Measurements from ENCODE around the gene ZBTB1.
A peak's percentile ranks its signal among the peaks of the same experiment; 100 is the strongest.
"Not testable (repeated sequence)": the region's sequence is repeated elsewhere in the genome, so short reads cannot be mapped to it uniquely, and the experiment has no call there.

The ZBTB1 gene

GRCh38 chr14:64501411-64502171, 3.0 kb upstream of the ZBTB1 start:
- FAIRE-seq, result no peak

GRCh38 chr14:64502456-64502855, 2.1 kb upstream of the ZBTB1 start:
- FAIRE-seq, result no peak

- FAIRE-seq, result no peak
Measured at GRCh38 chr14:64502887-64503433, 1.6 kb upstream of the ZBTB1 start.

- no peak for FAIRE-seq
Measured at GRCh38 chr14:64503434-64504309, 898 bp upstream of the ZBTB1 start, which contains the start of gene ZBTB25. ZBTB25 (minus strand) TSS chr14:64503838; CDS start chr14:64490533, 13,305 bp downstream.

GRCh38 chr14:64504897-64505794, 576 bp downstream of the ZBTB1 start:
- no peak for FAIRE-seq

GRCh38 chr14:64506721-64507120, 2.2 kb downstream of the ZBTB1 start:
- FAIRE-seq, result no peak

GRCh38 chr14:64507376-64508156, 3.0 kb downstream of the ZBTB1 start:
- FAIRE-seq, result no peak

- FAIRE-seq, result no peak
Measured at GRCh38 chr14:64508215-64508776, 3.7 kb downstream of the ZBTB1 start.

GRCh38 chr14:64509036-64509435, 4.5 kb downstream of the ZBTB1 start:
- FAIRE-seq, result no peak

- FAIRE-seq, result no peak
Measured at GRCh38 chr14:64510825-64511671, 6.5 kb downstream of the ZBTB1 start.

GRCh38 chr14:64513271-64513670, 8.7 kb downstream of the ZBTB1 start:
- FAIRE-seq, result no peak

GRCh38 chr14:64515053-64515452, 10.5 kb downstream of the ZBTB1 start:
- FAIRE-seq, result peak; percentile 66

GRCh38 chr14:64516969-64517368, 12.4 kb downstream of the ZBTB1 start:
- FAIRE-seq, result no peak

GRCh38 chr14:64517667-64518066, 13.1 kb downstream of the ZBTB1 start:
- not testable (repeated sequence) for FAIRE-seq

GRCh38 chr14:64518229-64518628, 13.7 kb downstream of the ZBTB1 start:
- FAIRE-seq, result no peak

- FAIRE-seq, result peak; percentile 29
Measured at GRCh38 chr14:64520699-64521098, 16.1 kb downstream of the ZBTB1 start.

- FAIRE-seq, result no peak
Measured at GRCh38 chr14:64522591-64523355, 18.2 kb downstream of the ZBTB1 start.

GRCh38 chr14:64525354-64525753, 20.8 kb downstream of the ZBTB1 start:
- FAIRE-seq, result no peak

- FAIRE-seq, result no peak
Measured at GRCh38 chr14:64531567-64531966, 27.0 kb downstream of the ZBTB1 start.

Data from endometrium (tissue), 2 donors.